D721Med (cell line): Measurements from ENCODE around the gene XCR1.

Source experiments
- DNase-seq: peaks from one replicate; pipeline ENCODE4 v3.0.0; 2011; ENCODE audit warnings: low spot score; ENCODE audit not compliant: insufficient read length
- FAIRE-seq: peaks from 2 replicates; lab custom pipeline; 2011; peaks lifted over from hg19 to GRCh38; lab: Jason Lieb, UNC
- TF ChIP-seq, protein P1 (sequence below): IDR thresholded peaks from 2 replicates; pipeline ENCODE4 v1.5.1; 2012; ENCODE audit warnings: mild to moderate bottlenecking, control low read depth; ENCODE audit not compliant: insufficient read depth; ENCODE audit errors: missing control alignments

Gene XCR1

DNA sequence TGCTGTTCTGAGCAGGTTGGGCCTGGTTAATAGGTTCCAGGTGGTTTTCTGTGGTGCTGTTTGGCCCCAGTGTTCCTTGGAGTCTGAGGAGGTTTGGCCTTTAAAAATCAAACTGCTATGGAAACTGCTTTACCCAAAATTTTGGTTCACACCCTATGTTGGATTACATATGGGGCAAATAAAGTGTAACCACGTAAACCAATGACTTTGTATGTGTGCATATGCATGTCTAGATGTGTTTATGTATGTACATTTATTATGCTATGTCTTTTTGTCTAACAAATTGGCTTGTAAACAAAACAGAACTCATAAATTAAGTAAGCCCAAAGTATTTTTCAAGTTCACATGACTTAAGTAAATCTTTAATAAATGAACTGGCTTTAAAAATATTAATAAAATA is 8.9 kb upstream of the XCR1 start:
- no peak for FAIRE-seq
- TF ChIP-seq, protein P1, sequence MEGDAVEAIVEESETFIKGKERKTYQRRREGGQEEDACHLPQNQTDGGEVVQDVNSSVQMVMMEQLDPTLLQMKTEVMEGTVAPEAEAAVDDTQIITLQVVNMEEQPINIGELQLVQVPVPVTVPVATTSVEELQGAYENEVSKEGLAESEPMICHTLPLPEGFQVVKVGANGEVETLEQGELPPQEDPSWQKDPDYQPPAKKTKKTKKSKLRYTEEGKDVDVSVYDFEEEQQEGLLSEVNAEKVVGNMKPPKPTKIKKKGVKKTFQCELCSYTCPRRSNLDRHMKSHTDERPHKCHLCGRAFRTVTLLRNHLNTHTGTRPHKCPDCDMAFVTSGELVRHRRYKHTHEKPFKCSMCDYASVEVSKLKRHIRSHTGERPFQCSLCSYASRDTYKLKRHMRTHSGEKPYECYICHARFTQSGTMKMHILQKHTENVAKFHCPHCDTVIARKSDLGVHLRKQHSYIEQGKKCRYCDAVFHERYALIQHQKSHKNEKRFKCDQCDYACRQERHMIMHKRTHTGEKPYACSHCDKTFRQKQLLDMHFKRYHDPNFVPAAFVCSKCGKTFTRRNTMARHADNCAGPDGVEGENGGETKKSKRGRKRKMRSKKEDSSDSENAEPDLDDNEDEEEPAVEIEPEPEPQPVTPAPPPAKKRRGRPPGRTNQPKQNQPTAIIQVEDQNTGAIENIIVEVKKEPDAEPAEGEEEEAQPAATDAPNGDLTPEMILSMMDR: no peak
- DNase-seq: no peak

DNA sequence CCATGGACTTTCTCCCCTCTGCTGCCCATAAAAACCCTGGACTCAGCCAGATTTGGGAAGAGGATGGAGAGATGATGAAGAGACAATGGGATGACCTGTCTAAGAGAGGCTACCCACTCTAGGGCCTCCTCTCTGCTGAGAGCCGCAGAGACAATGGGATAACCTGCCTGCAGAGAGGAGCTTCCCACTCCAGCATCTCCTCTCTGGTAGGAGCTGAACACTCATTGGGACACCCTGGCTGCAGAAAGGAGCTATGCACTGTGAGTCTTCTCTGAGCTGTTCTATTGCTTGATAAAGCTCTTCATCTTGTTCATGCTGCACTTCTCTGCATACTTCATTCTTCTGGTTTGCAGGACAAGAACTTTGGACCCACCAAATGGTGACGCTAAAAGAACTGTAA is 4.5 kb upstream of the XCR1 start:
- FAIRE-seq (no peak), DNase-seq (no peak)
- TF ChIP-seq, protein P1: no peak

DNA sequence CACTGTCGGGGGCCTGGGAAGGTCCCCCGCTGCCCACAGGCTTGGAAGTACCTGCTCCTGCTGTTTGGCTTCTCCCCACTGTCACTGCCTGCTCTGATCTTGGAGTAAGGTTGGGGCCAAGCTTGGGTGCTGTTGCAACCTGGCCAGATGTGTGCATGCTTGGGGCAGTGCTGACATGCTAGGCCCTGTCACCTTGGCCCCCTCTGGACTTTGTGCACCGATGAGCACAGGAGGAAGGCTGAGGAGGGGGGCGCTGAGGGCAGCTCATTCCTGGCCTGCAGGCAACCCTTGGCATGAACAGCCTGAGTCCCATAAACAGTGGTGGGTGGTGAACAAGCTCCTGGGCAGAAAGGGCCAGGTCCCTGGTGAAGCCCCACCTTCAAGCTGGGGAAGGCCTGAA is 4.0 kb upstream of the XCR1 start:
- no peak for FAIRE-seq
- TF ChIP-seq, protein P1: no peak
- DNase-seq: no peak

DNA sequence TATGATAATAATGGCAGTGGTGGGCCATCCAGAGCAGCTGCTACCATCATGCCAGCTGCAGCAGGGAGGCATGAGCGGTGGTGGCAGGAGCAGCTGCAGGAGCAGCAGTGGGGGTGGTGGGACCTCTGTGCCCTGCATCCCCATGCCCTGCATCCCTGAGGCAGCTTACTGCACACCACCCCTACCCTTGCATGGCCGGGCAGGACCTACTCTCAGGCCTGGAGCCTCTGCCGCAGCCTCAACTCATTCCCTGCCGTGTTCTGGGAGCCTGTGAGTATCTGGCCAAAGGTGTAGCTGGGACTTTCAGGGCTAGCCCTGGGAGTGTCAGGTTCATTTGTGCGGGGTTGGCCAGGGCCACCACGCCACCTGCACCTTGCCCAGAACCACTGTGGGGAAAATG is 3.3 kb upstream of the XCR1 start:
- TF ChIP-seq, protein P1: no peak
- FAIRE-seq (no peak), DNase-seq (no peak)

DNA sequence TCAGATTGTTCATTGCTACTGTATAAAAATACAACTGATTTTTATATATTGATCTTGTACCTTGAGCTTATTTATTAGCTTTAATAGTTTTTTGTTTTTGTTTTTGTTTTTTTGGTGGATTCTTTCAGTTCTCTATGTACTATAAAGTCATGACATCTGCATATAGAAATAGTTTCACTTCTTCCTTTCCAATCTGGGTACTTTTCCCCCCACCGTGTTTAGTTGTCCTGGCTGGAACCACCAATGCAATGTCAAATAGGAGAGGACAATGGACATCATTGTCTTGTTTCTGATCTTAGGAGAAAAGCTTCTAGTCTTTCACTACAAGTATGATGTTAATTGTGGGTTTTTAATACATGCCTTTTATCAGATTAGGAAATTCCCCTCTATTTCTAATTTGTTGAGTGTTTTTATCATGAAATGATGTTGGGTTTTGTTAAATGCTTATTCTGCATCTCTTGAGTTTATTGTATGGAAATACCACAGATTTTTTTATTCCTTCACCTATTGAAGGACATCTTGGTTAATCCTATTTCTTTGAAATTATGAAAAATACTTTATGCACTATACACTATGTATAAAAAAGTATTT is 2.8 kb upstream of the XCR1 start:
- TF ChIP-seq, protein P1: no peak
- no peak for FAIRE-seq
- DNase-seq: no peak

DNA sequence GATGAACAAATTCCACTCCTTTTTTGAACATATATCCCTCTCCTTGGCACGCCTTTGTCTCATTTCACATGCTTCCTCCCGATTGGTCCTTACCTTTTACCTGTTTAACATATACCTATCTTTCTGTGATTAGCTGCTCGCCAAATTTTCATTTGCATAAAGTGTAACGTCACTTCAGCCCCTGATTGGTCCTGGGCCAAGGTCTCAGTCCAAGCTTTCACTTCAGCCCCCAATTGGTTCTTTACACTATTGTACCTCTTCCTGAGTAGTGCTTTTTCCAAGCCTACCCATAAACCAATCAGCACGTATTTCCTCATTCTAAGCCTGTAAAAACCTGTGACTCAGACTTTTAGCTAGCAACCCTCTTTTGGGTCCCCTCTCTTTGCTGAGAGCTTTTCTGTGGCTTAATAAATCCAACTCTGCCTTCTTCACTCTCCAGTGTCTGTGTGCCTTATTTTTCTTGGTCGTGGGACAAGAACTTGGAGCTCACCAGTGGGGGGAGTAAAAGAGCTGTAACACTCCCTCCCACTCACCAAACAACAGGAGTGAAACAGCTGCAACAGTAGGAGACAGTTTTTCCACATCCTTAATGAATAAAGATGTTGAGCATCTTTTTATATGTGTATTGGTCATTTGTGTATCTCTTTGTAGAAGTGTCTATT is 584 bp upstream of the XCR1 start:
- TF ChIP-seq, protein P1: no peak
- DNase-seq (no peak), FAIRE-seq (no peak)

DNA sequence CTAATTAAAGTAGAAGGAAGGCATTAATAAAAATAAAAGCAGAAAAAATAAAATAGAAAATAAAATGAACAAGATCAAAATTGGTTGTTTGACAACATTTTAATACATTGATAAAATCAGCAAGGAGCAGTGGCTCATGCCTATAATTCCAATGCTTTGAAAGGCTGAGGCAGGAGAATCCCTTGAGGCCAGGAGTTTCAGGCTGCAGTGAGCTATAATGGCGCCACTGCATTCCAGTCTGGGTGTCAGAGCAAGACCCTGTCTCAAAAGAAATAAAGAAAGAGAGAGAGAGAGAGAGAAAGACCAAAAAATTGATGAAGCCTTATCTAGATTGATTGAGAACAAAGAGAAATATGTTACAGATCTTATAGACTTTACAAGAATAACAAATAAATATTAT is 2.1 kb downstream of the XCR1 start:
- FAIRE-seq (no peak), DNase-seq (no peak)
- TF ChIP-seq, protein P1: no peak
